ENCODE measurements around the gene NEK1. TPM values are rescaled to one million over a fixed set of nuclear protein-coding genes. Genes with fewer than 3 reads are reported as not detected.
A peak's percentile ranks its signal among the peaks of the same experiment; 100 is the strongest.

The NEK1 gene
- total RNA-seq: 10 to 100 TPM in 1 of 2 donors, 1 to 10 TPM in 1; 9.8 to 20.6 TPM

- Mint-ChIP-seq H3K27me3 (no peaks in the 10 kb centered on the region), H3K9me3 (no peaks in the 10 kb centered on the region), H3K36me3 (no peaks in the 10 kb centered on the region), H3K4me1 (ENCODE audit: low read depth in 2 of 2) (peaks cover 24 to 35% of the 10 kb centered on the region in 2 donors), H3K4me3 (peak within 1 kb of the TSS; percentile 98), H3K27ac (peak within 1 kb of the TSS; percentile 96 to 99)
- ATAC-seq (peak; percentile 98), DNase-seq (ENCODE audit: low spot score) (peak; percentile 92)
Measured at GRCh38 chr4:169611991-169612870, at the start of gene NEK1. TSS of gene NEK1 (minus strand) at chr4:169612583. CDS start at chr4:169602630, 9,953 bp downstream.

DNA sequence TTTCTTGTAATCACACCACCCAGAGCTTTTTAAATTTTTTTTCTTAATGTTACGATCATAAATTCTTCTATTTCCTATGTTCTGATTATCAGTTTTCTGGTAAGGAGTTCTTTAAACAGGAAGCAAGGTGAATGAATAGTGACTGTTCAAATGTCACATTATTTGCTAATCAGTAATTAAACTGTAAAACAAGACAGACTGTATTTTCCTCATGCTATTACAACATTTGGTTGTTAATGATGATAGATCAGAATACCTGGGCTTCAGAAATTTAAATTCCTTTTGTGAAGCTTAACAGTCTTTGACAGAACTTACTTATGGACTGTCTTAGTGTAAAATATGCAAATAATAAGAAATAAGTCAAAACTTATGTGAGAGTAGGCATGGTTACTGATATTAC lies 49.4 kb upstream of the NEK1 start:
- DNase-seq (ENCODE audit: low spot score) (no peak), ATAC-seq (no peak)
- Mint-ChIP-seq H3K4me3 (no peak overlapping the region), H3K36me3 (no peaks in the 10 kb centered on the region), H3K27me3 (no peaks in the 10 kb centered on the region), H3K9me3 (no peaks in the 10 kb centered on the region), H3K27ac (no peak overlapping the region), H3K4me1 (ENCODE audit: low read depth in 2 of 2) (peaks cover 22 to 23% of the 10 kb centered on the region in 2 donors)

GRCh38 chr4:169660929-169661328 lies 48.5 kb upstream of the NEK1 start:
- Mint-ChIP-seq H3K4me3 (no peak overlapping the region), H3K36me3 (no peaks in the 10 kb centered on the region), H3K27me3 (no peaks in the 10 kb centered on the region), H3K4me1 (ENCODE audit: low read depth in 2 of 2) (peaks cover 22 to 23% of the 10 kb centered on the region in 2 donors), H3K9me3 (no peaks in the 10 kb centered on the region), H3K27ac (peak overlapping the region in 1 of 2 donors; percentile 87)
- DNase-seq (ENCODE audit: low spot score): no peak
- no peak for ATAC-seq

DNA sequence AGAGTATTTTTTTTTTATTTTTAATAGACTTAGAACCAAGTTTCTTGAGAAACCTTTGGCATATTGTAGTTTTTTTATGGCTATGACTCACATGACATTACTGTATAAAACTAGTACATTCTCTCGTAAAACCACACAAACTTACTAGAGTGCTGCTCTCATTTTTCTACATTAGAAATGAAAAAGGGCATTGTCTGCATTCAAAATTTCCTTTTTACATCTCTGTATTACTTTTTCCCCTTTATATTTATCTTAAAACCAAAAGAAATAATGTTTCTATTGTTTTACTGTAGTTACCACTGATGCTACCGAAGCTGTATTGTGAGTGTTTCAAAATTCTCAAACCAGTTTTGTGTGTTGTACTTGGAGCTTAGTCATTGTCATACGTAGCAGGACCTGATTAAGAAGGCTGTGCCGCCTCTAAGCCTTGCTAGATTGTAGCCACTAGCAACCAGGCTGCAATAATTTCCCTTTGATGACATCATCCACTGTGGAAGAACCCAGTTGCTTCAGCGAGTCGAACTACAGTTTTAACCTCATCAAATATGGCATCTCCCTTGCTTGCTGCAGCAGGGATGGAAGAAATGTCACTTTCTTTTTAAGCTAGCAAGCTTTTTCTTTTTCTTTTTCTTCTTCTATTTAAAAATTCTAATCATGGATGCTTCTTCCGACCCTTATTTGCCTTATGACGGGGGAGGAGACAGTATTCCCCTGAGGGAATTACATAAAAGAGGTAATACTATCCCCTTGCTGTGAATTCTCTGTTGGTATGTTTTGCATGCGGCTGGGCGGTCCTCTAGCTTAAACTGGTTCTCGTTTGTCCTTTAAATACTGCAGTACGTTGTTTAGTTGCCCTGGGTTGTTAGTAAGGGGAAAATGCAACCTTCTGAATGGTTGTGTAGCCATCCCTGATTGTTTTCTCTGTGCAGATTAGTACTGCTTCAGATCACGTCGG lies 47.6 kb upstream of the NEK1 start:
- no peaks in the 10 kb centered on the region for H3K9me3 Mint-ChIP-seq
- H3K27ac Mint-ChIP-seq: peak overlapping the region; percentile 87 to 98
- DNase-seq (ENCODE audit: low spot score) (peak; percentile 80), ATAC-seq (peak; percentile 100)
- peak overlapping the region; percentile 73 for H3K4me3 Mint-ChIP-seq
- peaks cover 15 to 17% of the 10 kb centered on the region in 2 donors for H3K4me1 Mint-ChIP-seq (ENCODE audit: low read depth in 2 of 2)
- H3K27me3 Mint-ChIP-seq: no peaks in the 10 kb centered on the region
- H3K36me3 Mint-ChIP-seq: no peaks in the 10 kb centered on the region

- Mint-ChIP-seq H3K27me3 (no peaks in the 10 kb centered on the region), H3K9me3 (no peaks in the 10 kb centered on the region), H3K4me1 (ENCODE audit: low read depth in 2 of 2) (peaks cover 14 to 16% of the 10 kb centered on the region in 2 donors), H3K36me3 (no peaks in the 10 kb centered on the region), H3K27ac (peak overlapping the region; percentile 87 to 98), H3K4me3 (peak overlapping the region; percentile 73)
- ATAC-seq (no peak), DNase-seq (ENCODE audit: low spot score) (no peak)
Measured at GRCh38 chr4:169658975-169659715, 46.8 kb upstream of the NEK1 start.

- no peak overlapping the region for H3K27ac Mint-ChIP-seq
- H3K27me3 Mint-ChIP-seq: no peaks in the 10 kb centered on the region
- H3K4me3 Mint-ChIP-seq: no peak overlapping the region
- no peak for ATAC-seq
- H3K9me3 Mint-ChIP-seq: no peaks in the 10 kb centered on the region
- peaks cover 12 to 16% of the 10 kb centered on the region in 2 donors for H3K4me1 Mint-ChIP-seq (ENCODE audit: low read depth in 2 of 2)
- no peak for DNase-seq (ENCODE audit: low spot score)
- H3K36me3 Mint-ChIP-seq: no peaks in the 10 kb centered on the region
Measured at GRCh38 chr4:169658196-169658595, 45.8 kb upstream of the NEK1 start.

DNA sequence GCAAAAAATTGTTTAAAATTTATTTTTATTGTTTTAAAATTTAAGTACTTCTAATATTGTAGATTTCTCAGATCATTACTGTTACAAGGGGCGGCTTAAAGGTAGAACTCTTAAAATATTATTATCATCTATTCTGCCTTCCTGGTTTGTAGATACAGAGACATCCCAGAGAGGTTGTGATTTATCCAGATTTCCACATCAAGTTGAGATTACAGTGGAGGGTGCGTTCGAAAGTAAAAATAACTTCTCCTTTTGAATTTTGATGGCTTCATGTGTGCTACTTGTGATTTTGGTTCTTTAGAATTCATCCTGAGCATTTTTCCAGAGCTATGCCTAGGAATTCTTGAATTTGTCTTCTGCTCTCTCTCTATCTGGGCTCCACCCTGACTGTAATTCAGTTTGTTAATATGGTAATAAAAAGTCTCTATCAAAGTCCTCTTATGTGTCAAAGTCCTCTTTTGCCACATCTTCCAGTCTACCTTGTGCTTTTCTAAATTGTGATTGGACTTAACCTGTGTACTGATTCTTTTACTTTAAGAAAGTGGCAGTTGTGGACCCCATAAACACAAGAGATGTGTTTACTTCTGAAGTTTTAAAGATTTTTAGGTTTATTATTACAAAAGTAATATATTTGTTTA lies 45.2 kb upstream of the NEK1 start:
- Mint-ChIP-seq H3K27ac (no peak overlapping the region), H3K36me3 (no peaks in the 10 kb centered on the region), H3K27me3 (no peaks in the 10 kb centered on the region), H3K9me3 (no peaks in the 10 kb centered on the region), H3K4me3 (no peak overlapping the region), H3K4me1 (ENCODE audit: low read depth in 2 of 2) (peaks cover 18 to 22% of the 10 kb centered on the region in 2 donors)
- ATAC-seq: no peak
- DNase-seq (ENCODE audit: low spot score): no peak

DNA sequence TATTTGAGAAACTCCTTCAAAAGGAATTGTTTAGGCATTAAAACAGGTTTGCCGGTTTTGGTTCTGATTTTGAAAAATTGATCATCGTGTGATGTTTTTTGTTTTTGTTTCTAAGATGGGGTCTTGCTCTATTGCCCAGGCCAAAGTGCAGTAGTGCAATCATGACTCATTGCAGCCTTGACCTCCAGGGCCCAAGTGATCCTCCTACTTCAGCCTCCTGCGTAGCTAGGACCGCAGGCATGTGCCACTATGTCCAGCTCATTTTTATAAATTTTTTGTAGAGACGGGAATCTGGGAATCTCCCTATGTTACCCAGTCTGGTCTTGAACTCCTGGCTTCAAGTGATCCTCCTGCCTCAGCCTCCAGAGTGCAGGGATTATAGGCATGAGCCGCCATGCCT lies 43.0 kb upstream of the NEK1 start:
- no peaks in the 10 kb centered on the region for H3K27me3 Mint-ChIP-seq
- DNase-seq (ENCODE audit: low spot score) (no peak), ATAC-seq (no peak)
- H3K4me3 Mint-ChIP-seq: no peak overlapping the region
- H3K27ac Mint-ChIP-seq: no peak overlapping the region
- no peaks in the 10 kb centered on the region for H3K36me3 Mint-ChIP-seq
- peaks cover 22% of the 10 kb centered on the region in 2 donors for H3K4me1 Mint-ChIP-seq (ENCODE audit: low read depth in 2 of 2)
- no peaks in the 10 kb centered on the region for H3K9me3 Mint-ChIP-seq

DNA sequence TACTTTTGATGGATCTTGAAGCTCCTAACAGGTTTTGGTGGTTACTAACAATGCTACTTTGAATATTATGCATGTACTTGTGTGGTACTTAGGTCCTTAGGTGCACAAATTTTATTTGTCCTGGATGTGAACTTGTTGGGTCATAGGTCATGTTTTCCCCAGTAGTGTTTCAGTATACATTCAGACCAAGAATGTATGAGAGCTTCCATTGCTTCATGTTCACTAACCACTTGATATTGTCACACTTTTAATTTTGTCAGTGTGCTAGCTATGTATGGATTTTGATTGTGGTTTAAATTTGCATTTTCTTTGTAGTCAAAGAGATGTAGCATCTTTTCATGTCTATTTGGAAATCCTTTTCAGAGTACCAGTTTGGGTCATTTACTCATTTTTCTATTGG lies 40.2 kb upstream of the NEK1 start:
- Mint-ChIP-seq H3K27ac (peak overlapping the region in 1 of 2 donors; percentile 27), H3K4me1 (ENCODE audit: low read depth in 2 of 2) (peaks cover 8 to 17% of the 10 kb centered on the region in 2 donors), H3K4me3 (no peak overlapping the region), H3K9me3 (no peaks in the 10 kb centered on the region), H3K27me3 (no peaks in the 10 kb centered on the region), H3K36me3 (no peaks in the 10 kb centered on the region)
- ATAC-seq: peak; percentile 56 to 59
- no peak for DNase-seq (ENCODE audit: low spot score)

DNA sequence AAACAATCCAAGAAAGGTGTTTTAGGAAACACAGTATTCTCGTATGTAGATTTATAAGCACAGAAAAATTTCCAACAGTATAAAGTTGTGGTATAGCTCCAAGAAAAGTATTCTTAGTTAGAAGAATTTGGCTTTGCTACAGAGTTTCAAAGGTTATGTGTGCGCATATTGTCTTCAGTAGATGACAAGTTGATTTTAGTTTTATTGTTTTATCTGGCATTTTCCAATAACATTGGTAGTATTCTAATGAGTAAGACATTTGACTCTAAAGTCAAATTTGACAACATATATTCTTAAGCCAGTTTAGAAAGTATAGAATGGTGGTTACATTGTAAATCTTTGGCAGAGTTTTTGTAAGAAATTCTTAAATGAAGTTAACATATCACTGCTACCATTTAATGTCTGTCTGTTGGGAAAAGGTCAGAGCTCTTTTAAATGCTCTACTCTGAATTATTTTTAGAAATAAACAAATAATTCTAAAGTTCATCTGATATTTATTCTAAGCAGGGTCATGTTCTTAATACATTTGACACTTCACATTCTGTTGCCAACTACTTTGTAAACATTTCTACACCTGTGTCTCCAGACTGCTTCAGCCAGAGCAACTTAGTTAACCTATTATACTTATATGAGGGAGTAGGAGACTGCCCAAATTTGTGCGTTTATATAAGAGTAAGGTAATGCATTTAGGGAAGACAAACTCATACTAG lies 38.0 kb upstream of the NEK1 start:
- DNase-seq (ENCODE audit: low spot score) (no peak), ATAC-seq (no peak)
- Mint-ChIP-seq H3K9me3 (no peaks in the 10 kb centered on the region), H3K27me3 (no peaks in the 10 kb centered on the region), H3K4me1 (ENCODE audit: low read depth in 2 of 2) (peaks cover 8 to 17% of the 10 kb centered on the region in 2 donors), H3K36me3 (no peaks in the 10 kb centered on the region), H3K27ac (no peak overlapping the region), H3K4me3 (no peak overlapping the region)

- Mint-ChIP-seq H3K4me3 (no peak overlapping the region), H3K36me3 (peaks cover under 1% of the 10 kb centered on the region), H3K9me3 (no peaks in the 10 kb centered on the region), H3K27me3 (no peaks in the 10 kb centered on the region), H3K4me1 (ENCODE audit: low read depth in 2 of 2) (peaks cover 8 to 17% of the 10 kb centered on the region in 2 donors), H3K27ac (no peak overlapping the region)
- no peak for DNase-seq (ENCODE audit: low spot score)
- ATAC-seq: no peak
Measured at GRCh38 chr4:169649545-169650226, 37.3 kb upstream of the NEK1 start.

GRCh38 chr4:169645627-169646026 lies 33.2 kb upstream of the NEK1 start:
- Mint-ChIP-seq H3K4me1 (ENCODE audit: low read depth in 2 of 2) (peaks cover 0 to 3% of the 10 kb centered on the region in 2 donors), H3K4me3 (no peak overlapping the region), H3K9me3 (no peaks in the 10 kb centered on the region), H3K27me3 (no peaks in the 10 kb centered on the region), H3K27ac (peak overlapping the region in 1 of 2 donors; percentile 9), H3K36me3 (peaks cover 4% of the 10 kb centered on the region)
- DNase-seq (ENCODE audit: low spot score) (no peak), ATAC-seq (no peak)
